ENCODE data around the gene HSPA12B.
A peak's percentile ranks its signal among the peaks of the same experiment; 100 is the strongest.

Gene HSPA12B

GRCh38 chr20:3767110-3767426, 34.6 kb downstream of the HSPA12B start:
- no peak for DNase-seq (ENCODE audit: low spot score)

GRCh38 chr20:3767427-3768341, 35.2 kb downstream of the HSPA12B start, which contains the start of gene ADISSP:
Gene ADISSP (minus strand): TSS chr20:3767753. CDS start chr20:3760100, 7,653 bp downstream.
- DNase-seq (ENCODE audit: low spot score) = peak; percentile 97

- peak; percentile 66 for DNase-seq (ENCODE audit: low spot score)
These were observed 36.1 kb downstream of the HSPA12B start for GRCh38 chr20:3768342-3769130.

- no peak for DNase-seq (ENCODE audit: low spot score)
These were observed 39.1 kb downstream of the HSPA12B start for GRCh38 chr20:3771552-3772058.

- no peak for DNase-seq (ENCODE audit: low spot score)
These were observed 43.1 kb downstream of the HSPA12B start for GRCh38 chr20:3775457-3776108.

GRCh38 chr20:3777381-3777715, 44.9 kb downstream of the HSPA12B start:
- no peak for DNase-seq (ENCODE audit: low spot score)

GRCh38 chr20:3777716-3778629, 45.5 kb downstream of the HSPA12B start:
- no peak for DNase-seq (ENCODE audit: low spot score)

GRCh38 chr20:3778976-3779375, 46.5 kb downstream of the HSPA12B start:
- DNase-seq (ENCODE audit: low spot score) = no peak

GRCh38 chr20:3781153-3781910, 48.8 kb downstream of the HSPA12B start, which contains the start of gene SPEF1:
Gene SPEF1 (minus strand): TSS chr20:3781448. CDS start chr20:3781287, 161 bp downstream.
- peak; percentile 96 for DNase-seq (ENCODE audit: low spot score)

- DNase-seq (ENCODE audit: low spot score) = no peak
These were observed 50.1 kb downstream of the HSPA12B start for GRCh38 chr20:3782597-3782996.

- DNase-seq (ENCODE audit: low spot score) = no peak
These were observed 50.6 kb downstream of the HSPA12B start for GRCh38 chr20:3783068-3783489.

GRCh38 chr20:3783511-3784195, 51.2 kb downstream of the HSPA12B start:
- DNase-seq (ENCODE audit: low spot score) = no peak

GRCh38 chr20:3784216-3784853, 51.9 kb downstream of the HSPA12B start:
- no peak for DNase-seq (ENCODE audit: low spot score)

- no peak for DNase-seq (ENCODE audit: low spot score)
These were observed 52.4 kb downstream of the HSPA12B start for GRCh38 chr20:3784863-3785239.

GRCh38 chr20:3785240-3786125, 53.0 kb downstream of the HSPA12B start:
- no peak for DNase-seq (ENCODE audit: low spot score)

GRCh38 chr20:3786126-3786484, 53.6 kb downstream of the HSPA12B start:
- no peak for DNase-seq (ENCODE audit: low spot score)

GRCh38 chr20:3786665-3787323, 54.3 kb downstream of the HSPA12B start, which contains the start of gene CENPB:
Gene CENPB (minus strand): TSS chr20:3786740. CDS start chr20:3786483, 257 bp downstream.
- peak; percentile 74 for DNase-seq (ENCODE audit: low spot score)

Data from pons (tissue), 1 donor.